Activated effector memory CD4-positive, alpha-beta T cell treated with Interleukin-2 at 50 U/mL for 16 hours (primary cell): ENCODE measurements around the gene KRTAP4-5.
"Not testable (repeated sequence)": the region's sequence is repeated elsewhere in the genome, so short reads cannot be mapped to it uniquely, and the experiment has no call there.

Experiments
- DNase-seq: peaks from one replicate; pipeline ENCODE4 v3.0.0-alpha.2; 2020

KRTAP4-5 gene

DNA sequence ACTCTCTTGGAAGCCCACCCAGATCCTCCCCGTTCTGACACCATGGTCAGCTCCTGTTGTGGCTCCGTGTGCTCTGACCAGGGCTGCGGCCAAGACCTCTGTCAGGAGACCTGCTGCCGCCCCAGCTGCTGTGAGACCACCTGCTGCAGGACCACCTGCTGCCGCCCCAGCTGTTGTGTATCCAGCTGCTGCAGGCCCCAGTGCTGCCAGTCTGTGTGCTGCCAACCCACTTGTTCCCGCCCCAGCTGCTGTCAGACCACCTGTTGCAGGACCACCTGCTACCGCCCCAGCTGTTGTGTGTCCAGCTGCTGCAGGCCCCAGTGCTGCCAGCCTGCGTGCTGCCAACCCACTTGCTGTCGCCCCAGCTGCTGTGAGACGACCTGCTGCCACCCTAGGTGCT, 44.3 kb downstream of the KRTAP4-5 start, which contains the start of gene KRTAP4-9:
Gene KRTAP4-9 (plus strand): TSS at position 43 of the 400 bp plus-strand sequence. CDS start 0 bp downstream, at position 43.
- not testable (repeated sequence) for DNase-seq

DNA sequence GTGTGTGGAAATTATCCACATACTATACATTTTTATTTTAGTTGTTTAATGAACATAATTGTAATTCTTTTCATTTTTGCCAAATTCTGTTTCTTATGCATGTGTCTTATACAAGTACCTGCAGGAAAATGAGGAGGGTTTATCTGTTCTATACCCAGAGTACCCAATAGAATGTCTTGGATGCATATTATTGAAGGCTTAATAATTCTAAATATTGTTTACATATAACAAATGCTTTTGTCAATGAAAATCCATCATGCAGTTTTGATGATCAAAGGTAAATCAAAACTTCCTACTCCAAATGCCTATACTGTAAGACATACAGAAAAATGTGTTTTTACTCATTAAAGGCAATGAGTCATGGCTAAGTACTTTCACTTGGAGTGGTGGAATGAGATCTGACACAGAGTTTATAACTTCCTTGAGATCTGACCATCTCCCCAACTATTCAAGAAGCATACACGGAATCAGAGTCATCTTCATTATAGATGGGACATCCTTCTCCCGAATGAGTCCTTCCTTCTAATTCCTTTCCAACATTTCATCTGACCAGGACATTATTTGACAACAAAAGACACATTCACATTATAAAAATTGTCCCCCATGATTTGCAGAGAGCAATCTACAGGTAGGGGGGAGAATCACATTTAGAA, 45.1 kb downstream of the KRTAP4-5 start:
- DNase-seq = not testable (repeated sequence)

DNA sequence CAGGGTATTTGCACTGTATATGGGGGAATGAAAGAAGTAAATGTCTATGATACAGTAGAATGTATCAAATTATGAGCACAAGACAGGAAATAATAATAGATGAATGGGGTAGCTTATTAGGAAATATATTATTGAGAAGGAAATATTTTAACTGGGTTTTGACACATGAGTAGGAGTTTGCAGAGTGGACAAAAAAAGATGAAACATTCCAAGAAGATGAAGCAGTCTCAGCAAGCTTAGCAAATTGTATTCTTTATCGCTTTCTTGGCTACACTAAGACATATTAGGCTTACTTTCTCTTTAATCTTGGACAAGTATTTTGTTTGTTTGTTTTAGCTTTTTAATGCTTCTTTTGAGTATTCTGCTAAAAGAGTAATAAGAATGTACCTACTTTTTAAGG, 45.7 kb downstream of the KRTAP4-5 start:
- no peak for DNase-seq

DNA sequence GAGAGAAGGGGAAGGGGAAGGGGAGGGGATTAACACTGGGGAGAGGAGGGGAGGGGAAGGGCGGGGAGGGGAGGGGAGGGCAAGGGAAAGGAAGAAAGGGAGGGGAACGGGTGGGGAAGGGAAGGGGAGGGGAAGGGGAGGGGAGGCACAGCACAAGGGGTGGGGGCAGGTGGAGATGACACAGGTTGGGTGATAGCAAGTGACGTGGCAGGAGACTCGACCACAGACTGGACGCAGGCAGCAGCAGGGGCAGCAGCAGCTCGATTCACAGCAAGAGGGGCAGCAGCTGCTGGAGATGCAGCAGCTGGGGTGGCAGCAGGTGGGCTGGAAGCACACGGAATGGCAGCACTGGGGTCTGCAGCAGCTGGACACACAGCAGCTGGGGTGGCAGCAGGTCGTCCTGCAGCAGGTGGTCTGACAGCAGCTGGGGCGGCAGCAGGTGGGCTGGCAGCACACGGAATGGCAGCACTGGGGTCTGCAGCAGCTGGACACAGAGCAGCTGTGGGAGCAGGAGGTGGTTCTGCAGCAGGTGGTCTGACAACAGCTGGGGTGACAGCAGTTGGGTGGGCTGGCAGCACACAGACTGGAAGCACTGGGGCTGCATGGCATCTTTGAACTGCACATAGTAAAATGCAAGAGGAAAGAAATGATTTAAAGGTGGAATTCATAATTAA, 47.9 kb downstream of the KRTAP4-5 start, which contains the start of gene KRTAP4-16:
Gene KRTAP4-16 (minus strand): TSS at position 624 of the 674 bp plus-strand sequence. CDS start 0 bp downstream, at position 624.
- no peak for DNase-seq

DNA sequence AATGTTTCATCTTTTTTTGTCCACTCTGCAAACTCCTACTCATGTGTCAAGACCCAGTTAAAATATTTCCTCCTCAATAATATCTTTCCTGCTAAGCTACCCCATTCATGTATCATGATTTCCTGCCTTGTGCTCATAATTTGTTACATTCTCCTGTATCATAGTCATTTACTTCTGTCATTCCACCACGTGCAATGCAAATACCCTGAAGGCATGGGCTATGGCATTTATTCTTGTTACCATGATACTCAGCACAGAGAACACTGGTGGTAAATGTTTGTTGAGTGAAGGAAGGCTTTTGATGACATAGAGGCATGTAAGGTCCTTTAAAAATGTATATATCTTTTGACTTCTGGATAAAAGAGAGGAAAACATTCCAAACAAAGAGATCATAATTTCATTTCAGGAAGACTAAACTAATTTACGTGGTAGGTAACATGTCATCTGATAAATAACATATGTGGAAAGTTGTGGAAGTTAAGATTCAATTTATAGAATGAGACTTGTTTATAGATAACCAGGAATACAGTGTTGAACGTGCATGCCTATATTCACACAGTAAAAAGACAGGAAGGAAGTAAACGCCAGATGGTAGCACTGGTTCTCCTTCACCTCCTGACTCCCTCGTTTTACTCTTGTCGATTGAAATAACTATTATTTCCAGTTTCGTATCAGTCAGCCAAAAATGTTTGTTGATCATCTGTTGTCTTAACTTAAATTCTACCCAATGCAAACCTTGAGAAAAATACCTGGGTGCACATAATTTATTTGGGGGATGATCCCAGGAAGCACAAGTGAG, 49.7 kb downstream of the KRTAP4-5 start:
- DNase-seq = not testable (repeated sequence)
